Gastrocnemius medialis (tissue), 4 donors: ENCODE measurements around the gene PPP6R2. TPM values are rescaled to one million over a fixed set of nuclear protein-coding genes. Genes with fewer than 3 reads are reported as not detected.

Source experiments
- ATAC-seq, 2 donors: fragments of 150-250 bp; one replicate each; pipeline ENCODE4 v1.9.1; 2016
- DNase-seq, 2 donors: peaks; one replicate each; pipeline ENCODE4 v3.0.0-alpha.2; 2019
- H3K27ac ChIP-seq, 4 donors: fragments of 200-600 bp; sonication (generic); 1 replicate in 1 of 4; 2 replicates in 3 of 4; pipeline ENCODE4 v1.5.1; 2016 to 2018; ENCODE audit warnings: mild to moderate bottlenecking in 2 of 4, moderate library complexity in 1 of 4
- H3K27me3 ChIP-seq, 3 donors: fragments of 200-600 bp; sonication (generic) in 2 of 3; 1 replicate in 1 of 3; 2 replicates in 2 of 3; pipeline versions ENCODE4 v1.5.1 to v1.6.0; 2016 to 2019; ENCODE audit warnings: mild to moderate bottlenecking in 1 of 3, moderate library complexity in 1 of 3
- H3K36me3 ChIP-seq, 2 donors: fragments of 200-600 bp; sonication (generic) in 1 of 2; one replicate each; pipeline ENCODE4 v1.5.1; 2017 to 2018
- H3K4me1 ChIP-seq, 2 donors: fragments of 200-600 bp; sonication (generic) in 1 of 2; one replicate each; pipeline ENCODE4 v1.5.1; 2016 to 2017; ENCODE audit warnings: mild to moderate bottlenecking in 2 of 2
- H3K4me3 ChIP-seq, 4 donors: fragments of 200-600 bp; sonication (generic) in 3 of 4; 1 replicate in 1 of 4; 2 replicates in 3 of 4; pipeline ENCODE4 v1.5.1; 2016 to 2019; ENCODE audit warnings: mild to moderate bottlenecking in 2 of 4
- H3K9me3 ChIP-seq, 3 donors: fragments of 200-600 bp; sonication (generic) in 2 of 3; 1 replicate in 1 of 3; 2 replicates in 2 of 3; pipeline ENCODE4 v1.5.1; 2016 to 2019
- CTCF ChIP-seq, 5 experiments: fragments of 450-650 bp in 3 of 5; fragments of 200-600 bp in 2 of 5; sonication (generic) in 2 of 5; IDR thresholded peaks in 4 of 5; conservative IDR thresholded peaks in 1 of 5; 1 replicate in 4 of 5; 2 replicates in 1 of 5; pipeline ENCODE4 v1.5.1; 2016 to 2019; ENCODE audit warnings: antibody characterized with exemption in 5 of 5, mild to moderate bottlenecking in 3 of 5, moderate library complexity in 3 of 5
- POLR2A ChIP-seq, 2 donors: fragments of 450-650 bp; IDR thresholded peaks; one replicate each; pipeline ENCODE4 v1.6.1; 2017; ENCODE audit warnings: antibody characterized with exemption in 2 of 2, mild to moderate bottlenecking in 2 of 2, moderate library complexity in 2 of 2
- in situ Hi-C, 4 donors: fragments of 200-750 bp; cut with MboI; loops; one replicate each; pipeline versions ENCODE4 v1.15.0 to v1.8.0; 2017; ENCODE audit warnings: low sequenced_read_pairs in 4 of 4
- intact Hi-C: fragments of 100-400 bp; cut with DNase I; formaldehyde crosslinking; loops from one replicate; pipeline ENCODE4 v1.15.1; 2023; ENCODE audit warnings: low total_unique reads
- total RNA-seq, 4 donors: library from RNA; depleted of rRNA; stranded (reverse); fragments of >200 nt; gene quantifications; one replicate each; pipeline versions ENCODE4 v1.1.0 to v1.2.3, GENCODE V29; 2016

The PPP6R2 gene
- total RNA-seq, 4 donors from 2014 or later, result 55.7 to 96.2 (median 74.1) TPM

- Histone ChIP-seq H3K4me1 (peaks cover 0 to 2% of the 10 kb centered on the region in 2 donors), H3K36me3 (no peaks in the 10 kb centered on the region), H3K4me3 (no peak overlapping the region), H3K27me3 (peaks cover 0 to 2% (median 0%) of the 10 kb centered on the region in 3 donors), H3K27ac (no peak overlapping the region), H3K9me3 (no peaks in the 10 kb centered on the region)
- intact Hi-C loops (no loop called here), in situ Hi-C loops (no loop called here)
- no peak for DNase-seq
- no peak for ATAC-seq
- TF ChIP-seq CTCF (IDR thresholded peaks at IDR 0.05 in 4 of 5, conservative IDR thresholded peaks at IDR 0.05 in 1 of 5), result no peak
These were observed 31.3 kb upstream of the PPP6R2 start for GRCh38 chr22:50311606-50312351.

- in situ Hi-C loops (no loop called here), intact Hi-C loops (no loop called here)
- H3K4me1 ChIP-seq, result no peaks in the 10 kb centered on the region
- ATAC-seq (no peak), DNase-seq (no peak)
- TF ChIP-seq POLR2A (IDR thresholded peaks at IDR 0.05) (no peak), CTCF (IDR thresholded peaks at IDR 0.05 in 4 of 5, conservative IDR thresholded peaks at IDR 0.05 in 1 of 5) (no peak)
- H3K36me3 ChIP-seq, result no peaks in the 10 kb centered on the region
- H3K4me3 ChIP-seq, result no peak overlapping the region
- H3K27ac ChIP-seq, result no peak overlapping the region
- H3K27me3 ChIP-seq, result no peaks in the 10 kb centered on the region
- H3K9me3 ChIP-seq, result no peaks in the 10 kb centered on the region
These were observed 30.8 kb upstream of the PPP6R2 start for GRCh38 chr22:50312371-50312770.

- DNase-seq (no peak), ATAC-seq (no peak)
- no peak for TF ChIP-seq CTCF (IDR thresholded peaks at IDR 0.05 in 4 of 5, conservative IDR thresholded peaks at IDR 0.05 in 1 of 5)
- TF ChIP-seq POLR2A (IDR thresholded peaks at IDR 0.05), result no peak
- no peaks in the 10 kb centered on the region for H3K27me3 ChIP-seq
- intact Hi-C loops (no loop called here), in situ Hi-C loops (no loop called here)
- no peak overlapping the region for H3K4me3 ChIP-seq
- H3K27ac ChIP-seq, result no peak overlapping the region
- no peaks in the 10 kb centered on the region for H3K9me3 ChIP-seq
- H3K4me1 ChIP-seq, result no peaks in the 10 kb centered on the region
- no peaks in the 10 kb centered on the region for H3K36me3 ChIP-seq
These were observed 30.1 kb upstream of the PPP6R2 start for GRCh38 chr22:50313021-50313420.

GRCh38 chr22:50313600-50313999, 29.5 kb upstream of the PPP6R2 start:
- Histone ChIP-seq H3K27ac (no peak overlapping the region), H3K4me1 (no peaks in the 10 kb centered on the region), H3K36me3 (no peaks in the 10 kb centered on the region), H3K27me3 (no peaks in the 10 kb centered on the region), H3K9me3 (no peaks in the 10 kb centered on the region), H3K4me3 (no peak overlapping the region)
- DNase-seq (no peak), ATAC-seq (no peak)
- intact Hi-C loops, result no loop called here
- in situ Hi-C loops, result no loop called here
- TF ChIP-seq POLR2A (IDR thresholded peaks at IDR 0.05) (no peak), CTCF (IDR thresholded peaks at IDR 0.05 in 4 of 5, conservative IDR thresholded peaks at IDR 0.05 in 1 of 5) (no peak)

- ATAC-seq (no peak), DNase-seq (no peak)
- H3K36me3 ChIP-seq, result no peaks in the 10 kb centered on the region
- TF ChIP-seq CTCF (IDR thresholded peaks at IDR 0.05 in 4 of 5, conservative IDR thresholded peaks at IDR 0.05 in 1 of 5) (no peak), POLR2A (IDR thresholded peaks at IDR 0.05) (no peak)
- in situ Hi-C loops (no loop called here), intact Hi-C loops (no loop called here)
- H3K27me3 ChIP-seq, result no peaks in the 10 kb centered on the region
- no peaks in the 10 kb centered on the region for H3K9me3 ChIP-seq
- H3K4me1 ChIP-seq, result no peaks in the 10 kb centered on the region
- no peak overlapping the region for H3K27ac ChIP-seq
- peak overlapping the region in 1 of 4 donors; percentile 9 for H3K4me3 ChIP-seq
These were observed 29.1 kb upstream of the PPP6R2 start for GRCh38 chr22:50314081-50314454.
